HT-29 (cell line): ENCODE data around the gene SHOC2. TPM values are rescaled to one million over a fixed set of nuclear protein-coding genes. Genes with fewer than 3 reads are reported as not detected.
A peak's percentile ranks its signal among the peaks of the same experiment; 100 is the strongest.

Experiments used
- DNase-seq: peaks from one replicate; pipeline ENCODE4 v3.0.0-alpha.2; 2015; ENCODE audit warnings: low spot score
- total RNA-seq: library from RNA; depleted of rRNA; stranded (reverse); fragments of >200 nt; shearing (Covaris generic); gene quantifications from 2 replicates; pipeline ENCODE4 v1.2.3, GENCODE V29; 2014; rRNA removed

SHOC2 gene
- 6.4 and 7.0 TPM in 2 replicates for total RNA-seq

- DNase-seq = peak; percentile 63
Measured at GRCh38 chr10:110919349-110919931, at the start of gene SHOC2. Gene SHOC2 (plus strand): TSS chr10:110919604. CDS start chr10:110964359, 44,755 bp downstream.

- DNase-seq = no peak
Measured at GRCh38 chr10:110870823-110871297, 48.5 kb upstream of the SHOC2 start.

GRCh38 chr10:110871298-110872084 is 47.9 kb upstream of the SHOC2 start, which contains the start of gene PDCD4:
Gene PDCD4 (plus strand): TSS chr10:110871928. CDS start chr10:110876028, 4,100 bp downstream.
- DNase-seq = peak; percentile 97

- DNase-seq = peak; percentile 19
Measured at GRCh38 chr10:110872145-110872983, 47.0 kb upstream of the SHOC2 start.

GRCh38 chr10:110872984-110873923 is 46.1 kb upstream of the SHOC2 start:
- DNase-seq = peak; percentile 50

GRCh38 chr10:110873951-110874350 is 45.5 kb upstream of the SHOC2 start:
- DNase-seq = no peak

- DNase-seq = no peak
Measured at GRCh38 chr10:110876000-110876399, 43.4 kb upstream of the SHOC2 start.

- no peak for DNase-seq
Measured at GRCh38 chr10:110876788-110877187, 42.6 kb upstream of the SHOC2 start.

GRCh38 chr10:110880012-110880411 is 39.4 kb upstream of the SHOC2 start:
- DNase-seq = no peak

GRCh38 chr10:110881247-110881646 is 38.2 kb upstream of the SHOC2 start:
- DNase-seq = no peak

GRCh38 chr10:110881905-110882304 is 37.5 kb upstream of the SHOC2 start:
- no peak for DNase-seq

- no peak for DNase-seq
Measured at GRCh38 chr10:110883924-110884323, 35.5 kb upstream of the SHOC2 start.

GRCh38 chr10:110885932-110886674 is 33.3 kb upstream of the SHOC2 start:
- DNase-seq = no peak

- no peak for DNase-seq
Measured at GRCh38 chr10:110887560-110887959, 31.8 kb upstream of the SHOC2 start.

- no peak for DNase-seq
Measured at GRCh38 chr10:110892602-110893288, 26.7 kb upstream of the SHOC2 start.

GRCh38 chr10:110893559-110894179 is 25.7 kb upstream of the SHOC2 start:
- peak; percentile 72 for DNase-seq

GRCh38 chr10:110897184-110897583 is 22.2 kb upstream of the SHOC2 start:
- DNase-seq = no peak

GRCh38 chr10:110898391-110898790 is 21.0 kb upstream of the SHOC2 start:
- no peak for DNase-seq

GRCh38 chr10:110900983-110901382 is 18.4 kb upstream of the SHOC2 start:
- DNase-seq = no peak
